ENCODE data around the gene AKR7A3. TPM values are rescaled to one million over a fixed set of nuclear protein-coding genes. Genes with fewer than 3 reads are reported as not detected.

AKR7A3 gene
- polyA plus RNA-seq, 1 experiment: 0.37 TPM

DNA sequence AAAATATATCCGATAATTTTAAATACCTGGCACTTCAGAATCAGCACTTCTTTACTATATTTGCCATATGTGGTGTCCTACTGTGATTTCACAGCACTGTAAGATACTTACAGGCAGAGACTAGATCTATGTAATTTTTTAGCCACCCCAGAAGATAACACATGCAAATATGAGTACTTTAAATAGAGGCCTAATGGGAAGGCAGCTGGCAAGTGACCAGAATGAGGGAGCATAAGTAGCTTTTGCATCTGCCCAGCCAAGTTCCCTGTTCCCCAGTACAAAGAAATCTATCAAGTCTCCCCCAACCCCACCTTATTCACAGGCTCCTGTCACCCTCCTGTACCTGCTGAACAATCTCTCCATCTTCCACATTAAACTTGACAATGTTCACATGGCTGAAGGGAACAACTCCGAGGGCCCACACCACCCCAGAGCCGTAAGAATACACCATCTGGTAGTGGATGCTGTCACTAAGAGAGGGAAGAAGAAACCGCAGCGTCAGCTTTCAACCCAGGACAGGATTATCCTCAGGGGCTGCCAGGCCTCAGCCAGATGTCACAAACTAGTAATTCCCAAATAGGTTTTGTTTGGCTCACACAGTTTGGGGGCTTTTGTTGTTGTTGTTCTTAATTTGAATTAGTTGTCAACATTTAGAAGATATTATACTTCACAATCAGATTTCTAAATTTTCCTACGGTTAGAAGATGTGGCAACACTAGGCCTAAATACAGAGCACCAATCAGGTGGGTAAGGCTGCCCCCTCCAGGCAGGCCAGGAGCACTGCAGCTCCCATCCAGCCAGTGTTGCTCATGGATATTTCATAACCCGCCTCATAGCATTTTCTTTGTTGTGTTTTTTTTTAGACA lies 47.7 kb downstream of the AKR7A3 start:
- ChIA-PET CTCF (interaction anchor here (0.7 to 2.3 kb wide), 15 partner anchors 8 to 427 kb away, joined by 3 to 13 read pairs (median 6); partner anchors contain the start of genes EMC1 and MRTO4), POLR2A (no interaction called here)
- TF ChIP-seq, protein P1, sequence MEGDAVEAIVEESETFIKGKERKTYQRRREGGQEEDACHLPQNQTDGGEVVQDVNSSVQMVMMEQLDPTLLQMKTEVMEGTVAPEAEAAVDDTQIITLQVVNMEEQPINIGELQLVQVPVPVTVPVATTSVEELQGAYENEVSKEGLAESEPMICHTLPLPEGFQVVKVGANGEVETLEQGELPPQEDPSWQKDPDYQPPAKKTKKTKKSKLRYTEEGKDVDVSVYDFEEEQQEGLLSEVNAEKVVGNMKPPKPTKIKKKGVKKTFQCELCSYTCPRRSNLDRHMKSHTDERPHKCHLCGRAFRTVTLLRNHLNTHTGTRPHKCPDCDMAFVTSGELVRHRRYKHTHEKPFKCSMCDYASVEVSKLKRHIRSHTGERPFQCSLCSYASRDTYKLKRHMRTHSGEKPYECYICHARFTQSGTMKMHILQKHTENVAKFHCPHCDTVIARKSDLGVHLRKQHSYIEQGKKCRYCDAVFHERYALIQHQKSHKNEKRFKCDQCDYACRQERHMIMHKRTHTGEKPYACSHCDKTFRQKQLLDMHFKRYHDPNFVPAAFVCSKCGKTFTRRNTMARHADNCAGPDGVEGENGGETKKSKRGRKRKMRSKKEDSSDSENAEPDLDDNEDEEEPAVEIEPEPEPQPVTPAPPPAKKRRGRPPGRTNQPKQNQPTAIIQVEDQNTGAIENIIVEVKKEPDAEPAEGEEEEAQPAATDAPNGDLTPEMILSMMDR (IDR thresholded peaks at IDR 0.05; ENCODE audit: insufficient read depth, low read depth, low read length): peak; percentile 94
- no peak overlapping the region for H3K4me3 ChIP-seq (ENCODE audit: low read depth, low read length)
- DNase-seq (ENCODE audit: low read depth): no peak
- peaks cover 32% of the 10 kb centered on the region for H3K36me3 ChIP-seq (ENCODE audit: control insufficient read depth, insufficient read depth, low read length)
- no peaks in the 10 kb centered on the region for H3K27me3 ChIP-seq (ENCODE audit: control insufficient read depth, insufficient read depth, low read length)

DNA sequence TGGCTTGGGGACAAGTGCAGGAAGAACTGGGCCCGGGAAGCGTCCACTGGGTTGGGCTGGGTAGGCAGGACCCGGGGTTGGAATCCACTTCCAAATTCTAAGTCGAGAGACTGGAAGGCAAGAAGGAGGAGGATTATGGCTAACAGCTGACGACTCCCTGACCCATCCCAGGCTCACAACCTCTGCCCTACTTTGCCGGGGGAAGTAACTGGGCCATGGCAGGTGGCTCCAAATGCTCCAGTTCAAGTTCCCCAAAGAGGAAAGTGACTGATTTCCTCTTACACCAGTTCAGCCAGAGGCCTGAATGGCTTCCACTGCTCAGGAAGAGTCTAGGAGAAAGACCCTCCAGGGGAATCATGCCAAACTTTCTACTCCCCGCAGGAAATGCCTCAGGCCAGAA lies 48.7 kb downstream of the AKR7A3 start:
- no peak for DNase-seq (ENCODE audit: low read depth)
- peaks cover 33% of the 10 kb centered on the region for H3K36me3 ChIP-seq (ENCODE audit: control insufficient read depth, insufficient read depth, low read length)
- H3K27me3 ChIP-seq (ENCODE audit: control insufficient read depth, insufficient read depth, low read length): no peaks in the 10 kb centered on the region
- CTCF ChIA-PET: interaction anchor here (1.0 to 2.3 kb wide), 6 partner anchors 7 to 414 kb away, joined by 4 to 13 read pairs (median 6); no protein-coding TSS in a partner anchor
- no peak overlapping the region for H3K4me3 ChIP-seq (ENCODE audit: low read depth, low read length)
- POLR2A ChIA-PET: no interaction called here
- TF ChIP-seq, protein P1 (IDR thresholded peaks at IDR 0.05; ENCODE audit: insufficient read depth, low read depth, low read length): no peak

GRCh38 chr1:19234224-19234623 lies 54.3 kb downstream of the AKR7A3 start:
- CTCF ChIA-PET: interaction anchor here (0.8 to 1.9 kb wide), 4 partner anchors 11 to 420 kb away, joined by 3 to 5 read pairs (median 4); no protein-coding TSS in a partner anchor

More at GRCh38 chr1:19234224-19234623, 54.3 kb downstream of the AKR7A3 start:
- DNase-seq (ENCODE audit: low read depth): no peak
- POLR2A ChIA-PET: no interaction called here
- Histone ChIP-seq H3K4me3 (ENCODE audit: low read depth, low read length) (no peak overlapping the region), H3K27me3 (ENCODE audit: control insufficient read depth, insufficient read depth, low read length) (no peaks in the 10 kb centered on the region), H3K36me3 (ENCODE audit: control insufficient read depth, insufficient read depth, low read length) (peaks cover 33% of the 10 kb centered on the region)
- TF ChIP-seq, protein P1 (IDR thresholded peaks at IDR 0.05; ENCODE audit: insufficient read depth, low read depth, low read length): no peak

Small RNA genes lying within 50 kb of the gene (small RNA-seq; reads per million reads assigned to genes)
- gene RNU6-1099P (ENCODE audit: insufficient read length, low read depth, low replicate concordance): not detected

Other genes starting within 250 kb of the AKR7A3 start
- 56.7 and 80.0 TPM in 2 replicates for gene UBR4, start 78.5 kb downstream of the AKR7A3 start, polyA plus RNA-seq (2011; rRNA removed)
- gene EMC1, start 37.2 kb downstream of the AKR7A3 start, polyA plus RNA-seq (2011; rRNA removed): 43.2 and 93.8 TPM in 2 replicates
- gene MRTO4, start 37.0 kb downstream of the AKR7A3 start, polyA plus RNA-seq (2011; rRNA removed): 31.4 and 37.5 TPM in 2 replicates
- gene AKR7A2, start 23.4 kb upstream of the AKR7A3 start, polyA plus RNA-seq (2011; rRNA removed): 51.1 and 73.6 TPM in 2 replicates
- gene SLC66A1, start 23.6 kb upstream of the AKR7A3 start, polyA plus RNA-seq (2011; rRNA removed): 11.2 and 17.7 TPM in 2 replicates
- 276 and 285 TPM in 2 replicates for gene CAPZB, start 196.8 kb upstream of the AKR7A3 start, polyA plus RNA-seq (2011; rRNA removed)

Measured in BJ (cell line).